VCaP (cell line): ENCODE data around the gene MYO19.

ENCODE experiments used
- H3K27ac ChIP-seq: fragments of 450-650 bp; 2 replicates; pipeline ENCODE4 v1.5.1; 2017
- TF ChIP-seq, protein P1 (sequence below): fragments of 450-650 bp; conservative IDR thresholded peaks from 2 replicates; pipeline ENCODE4 v1.5.1; 2017; ENCODE audit warnings: mild to moderate bottlenecking, moderate library complexity

The MYO19 gene

DNA sequence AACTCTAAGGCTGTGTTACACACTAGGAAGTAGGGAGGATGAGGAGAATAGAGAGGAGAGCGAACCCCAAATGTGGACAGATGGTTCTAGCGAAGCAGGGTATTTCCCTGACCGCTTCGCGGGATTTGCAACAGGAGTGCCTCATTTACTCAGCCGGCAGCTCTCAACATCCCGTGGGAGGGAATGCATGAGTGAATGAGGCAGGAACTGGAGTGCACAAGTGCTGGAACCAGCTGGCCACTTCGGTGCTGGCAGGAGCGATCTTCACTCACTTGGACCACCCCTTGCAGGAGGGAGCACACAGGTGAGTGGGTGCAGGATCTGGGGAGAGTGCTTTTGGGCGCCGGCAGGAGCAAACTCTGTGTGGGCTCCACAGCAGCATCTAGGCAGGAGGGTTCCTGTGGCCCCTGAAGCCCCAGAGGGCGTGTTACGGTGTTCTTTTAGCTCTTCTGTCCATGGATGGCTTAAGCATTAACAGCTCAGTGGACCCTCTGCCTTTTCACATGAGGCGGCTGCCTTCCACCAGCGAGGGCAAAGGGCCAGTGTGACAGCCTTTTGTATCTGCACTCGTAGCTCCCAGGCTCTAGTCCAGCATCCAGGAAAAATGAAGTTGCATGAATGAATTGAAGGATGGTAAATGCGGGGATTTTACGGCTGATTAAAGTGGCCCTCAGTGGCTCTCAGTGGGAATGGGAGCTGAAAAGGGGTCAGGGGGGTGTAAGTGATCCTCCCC lies 65.6 kb downstream of the MYO19 start:
- TF ChIP-seq, protein P1, sequence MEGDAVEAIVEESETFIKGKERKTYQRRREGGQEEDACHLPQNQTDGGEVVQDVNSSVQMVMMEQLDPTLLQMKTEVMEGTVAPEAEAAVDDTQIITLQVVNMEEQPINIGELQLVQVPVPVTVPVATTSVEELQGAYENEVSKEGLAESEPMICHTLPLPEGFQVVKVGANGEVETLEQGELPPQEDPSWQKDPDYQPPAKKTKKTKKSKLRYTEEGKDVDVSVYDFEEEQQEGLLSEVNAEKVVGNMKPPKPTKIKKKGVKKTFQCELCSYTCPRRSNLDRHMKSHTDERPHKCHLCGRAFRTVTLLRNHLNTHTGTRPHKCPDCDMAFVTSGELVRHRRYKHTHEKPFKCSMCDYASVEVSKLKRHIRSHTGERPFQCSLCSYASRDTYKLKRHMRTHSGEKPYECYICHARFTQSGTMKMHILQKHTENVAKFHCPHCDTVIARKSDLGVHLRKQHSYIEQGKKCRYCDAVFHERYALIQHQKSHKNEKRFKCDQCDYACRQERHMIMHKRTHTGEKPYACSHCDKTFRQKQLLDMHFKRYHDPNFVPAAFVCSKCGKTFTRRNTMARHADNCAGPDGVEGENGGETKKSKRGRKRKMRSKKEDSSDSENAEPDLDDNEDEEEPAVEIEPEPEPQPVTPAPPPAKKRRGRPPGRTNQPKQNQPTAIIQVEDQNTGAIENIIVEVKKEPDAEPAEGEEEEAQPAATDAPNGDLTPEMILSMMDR, result no peak
- H3K27ac ChIP-seq, result no peak overlapping the region

DNA sequence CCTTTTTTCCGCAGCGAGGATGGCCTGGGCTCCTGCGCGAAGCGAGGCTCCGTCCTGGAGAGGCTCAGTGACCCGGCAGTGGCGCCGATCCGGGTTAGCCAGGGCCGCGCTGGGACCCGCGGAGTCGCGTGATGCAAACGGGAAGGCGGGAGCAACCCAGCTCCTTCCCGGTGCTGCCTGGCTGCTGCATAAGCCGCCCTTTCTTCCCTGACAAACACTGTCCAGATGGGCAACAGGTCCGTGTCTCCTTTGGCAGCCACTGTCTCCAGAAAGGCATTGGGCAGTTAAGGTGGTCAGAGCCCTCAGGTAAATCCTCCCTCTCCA lies 69.9 kb downstream of the MYO19 start:
- TF ChIP-seq, protein P1, result no peak
- H3K27ac ChIP-seq, result no peak overlapping the region

DNA sequence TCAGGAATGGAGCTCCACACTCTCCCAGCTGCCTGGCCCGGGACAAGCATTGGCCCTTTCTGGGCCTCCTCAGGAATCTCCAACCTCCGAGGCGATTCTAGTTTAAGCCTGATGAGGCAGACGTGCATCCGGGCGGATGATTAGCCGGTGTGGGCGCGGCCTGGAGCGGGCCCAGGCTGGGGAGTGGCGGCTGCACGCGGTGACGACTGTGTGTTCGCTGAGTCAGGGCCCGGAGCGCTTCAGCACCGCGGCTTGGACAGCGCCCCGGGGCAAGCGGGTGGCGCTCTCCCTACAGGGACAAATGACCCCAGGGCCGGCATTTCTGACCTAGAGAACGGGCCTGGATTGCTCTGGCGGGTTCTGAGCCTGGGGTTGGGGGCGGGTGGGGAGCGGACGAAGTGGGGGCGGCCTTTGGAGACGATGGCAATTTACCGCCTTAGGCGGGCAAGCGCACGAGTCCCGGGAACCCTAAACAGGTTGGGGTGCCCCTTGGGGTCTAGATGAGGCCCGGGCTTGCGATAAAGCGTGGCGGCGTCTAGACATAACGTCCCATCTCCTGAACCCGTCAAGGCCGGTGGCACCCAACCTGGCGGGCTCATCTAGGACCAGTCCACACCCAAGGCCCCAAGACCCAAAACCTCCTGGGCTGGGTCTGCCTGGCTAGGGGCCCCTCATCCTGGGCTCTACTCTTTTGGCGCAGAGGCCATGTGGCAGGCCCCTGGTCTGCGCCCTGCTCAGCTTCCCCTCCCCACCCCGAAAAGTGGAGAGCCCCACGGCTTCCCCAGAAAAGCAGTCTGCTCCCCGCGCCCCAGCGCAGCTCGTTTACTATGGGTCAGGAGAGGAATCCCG lies 70.5 kb downstream of the MYO19 start:
- no peak overlapping the region for H3K27ac ChIP-seq
- TF ChIP-seq, protein P1, result 0 out of 2 replicates have a peak, but pooled peaks have one; percentile 14

DNA sequence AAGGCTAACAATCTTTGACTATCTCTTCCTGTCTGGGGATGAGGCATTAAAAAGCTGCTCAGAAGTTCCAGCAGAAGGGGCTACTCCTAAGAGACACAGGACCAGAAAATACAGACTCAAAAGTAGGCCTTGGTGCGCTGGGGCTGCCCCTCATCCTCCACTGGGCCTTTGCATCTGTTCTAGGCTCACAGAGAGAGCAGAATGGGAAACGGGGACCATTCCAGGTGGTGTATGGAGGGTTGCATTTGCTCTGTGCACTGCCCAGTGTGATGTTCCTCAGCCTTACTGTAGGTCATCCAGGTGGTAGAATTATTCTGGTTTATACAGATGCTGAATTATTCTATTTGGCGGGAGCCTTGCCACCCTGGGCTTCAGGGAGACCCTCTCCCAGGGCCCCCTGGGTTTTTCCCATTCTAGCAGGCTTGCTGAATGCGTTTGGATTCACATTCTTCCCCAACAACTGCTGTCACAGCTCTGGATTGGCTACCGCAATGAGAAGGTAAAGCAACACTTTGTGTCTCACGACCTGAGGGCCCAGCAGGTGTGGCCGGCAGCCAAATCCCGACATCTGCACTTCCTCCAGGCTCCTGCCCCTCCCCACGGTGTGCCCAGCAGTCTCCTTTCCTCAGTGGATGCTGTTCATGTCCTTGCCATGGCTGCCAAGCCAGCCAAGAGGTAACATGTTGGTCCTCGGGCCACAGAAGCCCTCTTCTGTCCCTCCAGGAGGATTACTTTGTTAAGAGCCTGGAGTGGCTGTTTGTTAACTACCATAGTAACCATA lies 73.1 kb downstream of the MYO19 start:
- H3K27ac ChIP-seq, result no peak overlapping the region
- TF ChIP-seq, protein P1, result no peak

DNA sequence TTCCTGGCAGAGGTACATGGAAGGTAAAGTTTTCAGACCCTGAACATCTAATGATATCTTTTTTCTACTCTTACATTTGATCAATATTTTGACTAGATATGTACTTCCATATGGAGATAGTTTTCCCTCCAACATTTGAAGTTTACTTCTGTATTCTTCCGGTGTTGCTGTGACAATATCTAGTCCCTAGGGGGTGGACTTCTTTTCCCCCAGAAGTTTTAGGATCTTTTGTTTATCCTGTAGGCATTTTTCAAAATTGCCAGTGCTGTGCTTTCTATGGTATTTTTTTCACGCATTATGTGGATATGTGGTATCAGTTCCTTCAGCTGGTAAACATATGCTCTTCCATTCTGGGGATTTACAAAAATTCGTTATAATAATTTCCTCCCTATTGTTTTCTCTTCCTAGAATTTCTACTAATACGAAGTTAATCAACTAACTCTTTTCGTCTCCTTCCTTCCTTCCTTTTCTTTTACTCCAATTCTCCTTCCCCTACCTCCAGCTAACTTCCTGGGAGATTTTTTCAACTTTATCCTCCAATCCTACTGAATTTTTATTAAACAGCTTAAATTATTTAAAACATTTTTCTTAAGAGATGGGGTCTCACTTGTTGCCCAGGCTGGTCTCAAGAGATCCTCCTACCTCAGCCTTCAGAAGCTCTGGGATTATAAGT lies 74.3 kb downstream of the MYO19 start:
- TF ChIP-seq, protein P1, result 0 out of 2 replicates have a peak, but pooled peaks have one; percentile 2
- H3K27ac ChIP-seq, result no peak overlapping the region

DNA sequence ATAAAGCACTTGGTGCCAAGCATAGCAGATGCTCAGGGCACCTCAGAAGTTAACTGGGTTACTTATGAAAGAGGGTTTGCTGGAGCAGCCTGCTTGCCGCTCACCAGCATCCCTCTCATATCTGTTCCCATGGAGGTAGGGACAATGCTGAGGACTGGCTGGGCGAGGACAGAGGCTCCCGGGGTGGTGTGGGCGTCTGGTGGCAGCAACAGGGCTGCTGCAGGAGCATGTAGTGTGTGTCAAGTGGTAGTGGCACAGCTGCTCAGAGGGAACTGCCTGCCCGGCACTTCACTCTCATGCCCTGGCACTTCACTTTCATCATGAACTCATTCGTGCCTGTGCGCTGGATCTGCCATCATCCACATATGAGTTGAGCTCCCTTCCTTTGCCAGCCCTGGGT lies 75.1 kb downstream of the MYO19 start:
- TF ChIP-seq, protein P1, result no peak
- no peak overlapping the region for H3K27ac ChIP-seq
